ENCODE measurements around the gene GGA2.

GGA2 gene

GRCh38 chr16:23504453-23505179 is 5.7 kb downstream of the GGA2 start:
- no peak for TF ChIP-seq CTCF (IDR thresholded peaks at IDR 0.05)

GRCh38 chr16:23504076-23504452 is 6.2 kb downstream of the GGA2 start:
- no peak for TF ChIP-seq CTCF (IDR thresholded peaks at IDR 0.05)

- no peak for TF ChIP-seq CTCF (IDR thresholded peaks at IDR 0.05)
These were observed 7.8 kb downstream of the GGA2 start for GRCh38 chr16:23502466-23502865.

GRCh38 chr16:23501291-23501690 is 9.0 kb downstream of the GGA2 start:
- no peak for TF ChIP-seq CTCF (IDR thresholded peaks at IDR 0.05)

GRCh38 chr16:23500862-23501225 is 9.4 kb downstream of the GGA2 start:
- no peak for TF ChIP-seq CTCF (IDR thresholded peaks at IDR 0.05)

GRCh38 chr16:23500212-23500861 is 10.0 kb downstream of the GGA2 start:
- TF ChIP-seq CTCF (IDR thresholded peaks at IDR 0.05) = no peak

GRCh38 chr16:23499801-23500200 is 10.5 kb downstream of the GGA2 start:
- no peak for TF ChIP-seq CTCF (IDR thresholded peaks at IDR 0.05)

All from LNCAP (cell line).